Measurements from ENCODE around the gene MAPK8. TPM values are rescaled to one million over a fixed set of nuclear protein-coding genes. Genes with fewer than 3 reads are reported as not detected.

MAPK8 gene
- total RNA-seq, 2 experiments from 2014 or later: 29.1 to 40.5 TPM

- BruUV-seq (replicated peaks): no TSS peak
- TF ChIP-seq EZH2phosphoT487 (IDR thresholded peaks at IDR 0.05; ENCODE audit: borderline replicate concordance, low read depth, low read length) (no peak), CTCF (conservative IDR thresholded peaks at IDR 0.05; ENCODE audit: low read length) (no peak)
- H4K20me1 ChIP-seq (ENCODE audit: insufficient read depth, low read length): no peaks in the 10 kb centered on the region
- no peaks in the 10 kb centered on the region for H3K9me2 ChIP-seq (ENCODE audit: insufficient read depth, low read length)
- intact Hi-C loops (cut with micrococcal nuclease; ENCODE audit: unreplicated experiment): no loop called here
- no peak overlapping the region for H3K27ac ChIP-seq (ENCODE audit: low read depth, low read length, poor library complexity, severe bottlenecking)
- no peak overlapping the region for H2AFZ ChIP-seq (ENCODE audit: low read length)
- no peaks in the 10 kb centered on the region for H3K9me3 ChIP-seq (ENCODE audit: low read length)
- H3K4me2 ChIP-seq (ENCODE audit: low read length): no peak overlapping the region
- no peaks in the 10 kb centered on the region for H3K36me3 ChIP-seq (ENCODE audit: insufficient read depth, low read length)
- ChIA-PET CTCF (ENCODE audit: unreplicated experiment) (no interaction called here), POLR2A (interaction anchor here (0.6 kb wide), 1 partner anchor 877 kb away, joined by 4 read pairs; no protein-coding TSS in a partner anchor)
- H3K4me1 ChIP-seq (ENCODE audit: insufficient read depth, low read length, poor library complexity, severe bottlenecking): no peaks in the 10 kb centered on the region
- H3K79me2 ChIP-seq (ENCODE audit: insufficient read depth, low read depth, low read length): no peaks in the 10 kb centered on the region
- H3K4me3 ChIP-seq (ENCODE audit: low read depth, low read length, poor library complexity, severe bottlenecking): no peak overlapping the region
- DNase-seq (ENCODE audit: low spot score): no peak
Observed at GRCh38 chr10:48487244-48487643, 180.8 kb downstream of the MAPK8 start.

Other genes starting within 250 kb of the MAPK8 start
- gene FRMPD2, start 32.0 kb upstream of the MAPK8 start, total RNA-seq (2014; rRNA removed; shearing (Covaris generic)): not detected in 2 replicates
- gene FRMPD2, start 32.0 kb upstream of the MAPK8 start, total RNA-seq (2022): not detected in 2 replicates

All from OCI-LY7 (cell line).